Left hindlimb (tissue), 1 donor: ENCODE measurements around the gene PLEKHA3.
"Not testable (repeated sequence)": the region's sequence is repeated elsewhere in the genome, so short reads cannot be mapped to it uniquely, and the experiment has no call there.

ENCODE experiments used
- DNase-seq: peaks from one replicate; pipeline ENCODE4 v3.0.0-alpha.2; 2018

The PLEKHA3 gene

GRCh38 chr2:178525460-178525859 lies 45.2 kb downstream of the PLEKHA3 start:
- DNase-seq: not testable (repeated sequence)

DNA sequence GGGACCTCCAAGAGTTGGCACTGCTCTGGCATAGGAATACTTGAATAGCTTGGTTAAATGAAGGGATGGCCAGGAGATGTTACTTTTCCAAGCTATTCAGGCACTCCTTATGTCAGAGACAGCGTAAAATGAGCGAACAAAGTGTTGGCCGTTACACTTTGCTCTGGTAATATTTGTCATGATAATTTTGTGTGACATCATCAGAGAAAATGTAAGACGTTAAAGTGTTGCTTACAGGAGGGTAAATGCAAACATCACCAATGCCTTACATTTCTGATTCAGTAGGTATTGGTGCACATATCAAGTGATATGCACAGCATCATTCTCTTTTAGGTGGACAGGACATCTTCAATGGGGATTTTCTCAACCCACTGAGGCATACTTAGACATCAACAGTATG lies 46.0 kb downstream of the PLEKHA3 start:
- DNase-seq: no peak

DNA sequence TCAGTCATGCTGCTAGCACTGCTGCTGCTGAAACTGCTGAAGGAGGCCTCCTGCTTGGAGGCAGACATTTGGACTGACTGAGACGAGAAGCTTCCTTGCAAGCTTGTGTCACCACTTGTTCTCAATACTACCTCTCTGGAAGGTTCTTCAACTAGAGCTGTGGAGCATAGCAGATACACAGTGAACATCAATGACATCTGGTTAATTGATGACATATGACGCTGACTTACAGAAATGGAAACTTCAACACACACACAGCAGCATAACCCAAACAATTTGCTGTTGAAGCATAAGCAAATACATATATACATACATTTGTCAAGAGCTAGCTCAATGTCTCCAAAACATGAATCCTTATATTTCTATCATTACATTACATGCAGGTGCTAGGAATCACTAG lies 47.3 kb downstream of the PLEKHA3 start:
- no peak for DNase-seq

GRCh38 chr2:178528647-178529046 lies 48.4 kb downstream of the PLEKHA3 start:
- DNase-seq: no peak

DNA sequence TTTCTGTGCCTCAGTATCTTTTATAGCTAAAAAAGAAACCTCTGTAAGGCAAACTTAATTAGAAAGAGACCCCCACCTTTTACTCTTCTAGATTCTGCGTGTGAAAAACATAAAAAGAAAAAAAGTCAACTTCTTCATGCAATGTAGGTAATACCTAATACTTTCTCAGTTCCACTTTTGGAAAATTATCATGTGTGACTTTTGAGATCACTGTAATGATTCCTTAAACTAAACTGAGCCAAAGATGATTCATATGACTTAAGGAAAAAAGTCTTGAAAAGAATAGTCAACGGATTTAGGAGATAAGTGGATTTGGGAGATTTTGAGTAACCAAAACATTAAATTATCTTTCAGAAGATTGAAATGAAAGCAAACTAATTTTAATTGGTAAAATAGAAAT lies 48.9 kb downstream of the PLEKHA3 start:
- no peak for DNase-seq

GRCh38 chr2:178530131-178530530 lies 49.9 kb downstream of the PLEKHA3 start:
- no peak for DNase-seq

DNA sequence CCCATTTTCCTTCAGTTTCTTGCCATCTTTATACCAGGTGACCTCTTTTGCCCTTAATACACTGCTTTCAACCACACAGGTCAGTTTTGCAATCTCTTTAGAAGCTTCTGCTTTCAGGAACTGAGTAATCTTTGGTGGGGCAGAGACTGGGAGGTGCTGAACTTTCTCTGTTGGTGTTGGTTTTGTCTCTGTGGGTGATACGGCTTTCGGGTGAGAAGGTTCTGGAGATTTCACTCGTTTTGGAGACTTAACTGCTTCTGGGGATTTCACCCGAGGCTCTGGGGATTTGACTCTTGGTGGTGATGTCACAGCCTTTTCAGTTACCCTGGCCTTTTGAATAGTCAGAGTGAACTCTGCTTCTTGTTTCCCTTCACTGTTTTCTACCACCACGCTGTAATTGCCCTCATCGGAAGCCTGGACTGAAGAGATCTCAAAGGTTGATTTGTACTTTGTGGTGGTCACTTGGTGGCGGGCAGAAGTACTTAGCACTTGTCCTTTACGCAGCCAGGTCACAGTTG lies 50.4 kb downstream of the PLEKHA3 start:
- DNase-seq: no peak

GRCh38 chr2:178531168-178531567 lies 50.9 kb downstream of the PLEKHA3 start:
- no peak for DNase-seq

DNA sequence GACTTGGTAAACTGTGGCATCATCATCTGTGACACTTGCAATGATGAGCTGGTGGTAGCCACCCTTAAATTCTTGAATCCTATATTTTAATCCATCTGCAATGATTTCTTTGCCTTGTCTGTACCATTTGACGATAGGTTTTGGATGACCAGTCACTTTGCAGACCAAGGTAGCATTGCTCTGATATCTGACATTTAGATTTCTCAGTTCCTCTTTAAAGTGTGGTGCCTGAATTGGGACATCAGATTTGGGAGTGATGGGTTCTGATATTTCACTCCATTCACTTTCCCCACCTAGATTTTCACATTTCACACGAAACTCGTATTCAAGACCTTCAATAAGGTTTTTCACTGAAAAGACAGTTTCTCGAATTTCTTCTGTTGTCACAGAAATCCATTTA lies 55.8 kb downstream of the PLEKHA3 start:
- DNase-seq: no peak

- DNase-seq: no peak
Observed at GRCh38 chr2:178542161-178542560, 61.9 kb downstream of the PLEKHA3 start.

- DNase-seq: no peak
Observed at GRCh38 chr2:178542569-178542968, 62.3 kb downstream of the PLEKHA3 start.

DNA sequence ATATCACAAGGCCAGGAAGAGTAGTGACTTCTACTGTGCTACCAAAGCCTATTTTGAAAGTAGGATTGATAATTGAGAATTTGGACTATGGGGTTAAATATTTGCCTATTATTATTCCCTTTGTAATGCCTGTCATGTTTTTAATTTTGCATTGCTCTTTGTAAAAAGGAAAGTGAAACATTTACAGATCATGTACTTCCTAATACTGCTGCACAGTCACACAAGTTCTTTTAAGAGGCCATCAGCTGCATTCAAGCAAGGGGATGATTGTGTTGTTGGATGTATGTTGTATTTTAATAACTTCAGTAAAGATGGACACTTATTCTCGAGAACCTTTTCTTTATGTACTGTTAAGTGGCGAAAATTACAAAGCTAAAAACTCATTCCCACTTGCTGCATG lies 70.1 kb downstream of the PLEKHA3 start:
- DNase-seq: no peak

- no peak for DNase-seq
Observed at GRCh38 chr2:178553047-178553446, 72.8 kb downstream of the PLEKHA3 start.
